ENCODE data around the gene TOMM34. TPM values are rescaled to one million over a fixed set of nuclear protein-coding genes. Genes with fewer than 3 reads are reported as not detected.

The TOMM34 gene
- total RNA-seq, 1 experiment from 2014 or later, result 30.6 TPM

DNA sequence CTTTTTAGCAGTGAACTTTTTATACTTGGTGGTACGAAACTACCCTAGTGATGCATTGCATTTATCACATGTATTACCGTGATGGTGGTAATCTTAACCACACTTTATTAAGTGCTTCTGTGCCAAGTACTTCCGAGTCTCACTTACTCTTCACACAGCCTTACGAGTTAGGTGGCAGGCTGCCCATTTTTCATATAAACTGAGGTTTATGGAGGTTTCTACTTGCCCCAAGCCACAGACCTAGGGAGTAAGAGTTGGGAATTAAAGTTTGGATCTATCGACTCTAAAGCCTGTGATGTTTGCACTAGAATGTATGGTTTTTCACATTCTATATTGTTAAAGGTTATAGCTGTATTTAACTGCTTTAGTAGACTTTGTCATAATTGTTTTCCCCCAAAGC, 55.8 kb downstream of the TOMM34 start:
- Histone ChIP-seq H3K36me3 (ENCODE audit: control insufficient read depth, insufficient read depth, low read length) (peaks cover 38% of the 10 kb centered on the region), H3K9me3 (ENCODE audit: control insufficient read depth, insufficient read depth, low read depth, low read length) (no peaks in the 10 kb centered on the region), H3K27ac (ENCODE audit: low read length) (no peak overlapping the region), H3K27me3 (ENCODE audit: control insufficient read depth, insufficient read depth, low read length) (no peaks in the 10 kb centered on the region), H3K4me3 (ENCODE audit: low read depth in 2 of 2, low read length in 2 of 2) (no peak overlapping the region), H3K4me1 (ENCODE audit: control insufficient read depth, insufficient read depth, low read length) (peaks cover 3% of the 10 kb centered on the region; the same call in 1 of the 2 replicates)
- CTCF ChIA-PET, result no interaction called here
- BruUV-seq (replicated peaks), result no TSS peak
- ATAC-seq, result no peak
- in situ Hi-C loops (cut with HindIII; ENCODE audit: low pct_unique_long_range_greater_than_20kb, low sequenced_read_pairs), result no loop called here
- no peak for DNase-seq (ENCODE audit: low read depth, low spot score)
- POLR2A ChIA-PET, result no interaction called here
- intact Hi-C loops (cut with micrococcal nuclease; ENCODE audit: unreplicated experiment), result no loop called here
- TF ChIP-seq, protein P1, sequence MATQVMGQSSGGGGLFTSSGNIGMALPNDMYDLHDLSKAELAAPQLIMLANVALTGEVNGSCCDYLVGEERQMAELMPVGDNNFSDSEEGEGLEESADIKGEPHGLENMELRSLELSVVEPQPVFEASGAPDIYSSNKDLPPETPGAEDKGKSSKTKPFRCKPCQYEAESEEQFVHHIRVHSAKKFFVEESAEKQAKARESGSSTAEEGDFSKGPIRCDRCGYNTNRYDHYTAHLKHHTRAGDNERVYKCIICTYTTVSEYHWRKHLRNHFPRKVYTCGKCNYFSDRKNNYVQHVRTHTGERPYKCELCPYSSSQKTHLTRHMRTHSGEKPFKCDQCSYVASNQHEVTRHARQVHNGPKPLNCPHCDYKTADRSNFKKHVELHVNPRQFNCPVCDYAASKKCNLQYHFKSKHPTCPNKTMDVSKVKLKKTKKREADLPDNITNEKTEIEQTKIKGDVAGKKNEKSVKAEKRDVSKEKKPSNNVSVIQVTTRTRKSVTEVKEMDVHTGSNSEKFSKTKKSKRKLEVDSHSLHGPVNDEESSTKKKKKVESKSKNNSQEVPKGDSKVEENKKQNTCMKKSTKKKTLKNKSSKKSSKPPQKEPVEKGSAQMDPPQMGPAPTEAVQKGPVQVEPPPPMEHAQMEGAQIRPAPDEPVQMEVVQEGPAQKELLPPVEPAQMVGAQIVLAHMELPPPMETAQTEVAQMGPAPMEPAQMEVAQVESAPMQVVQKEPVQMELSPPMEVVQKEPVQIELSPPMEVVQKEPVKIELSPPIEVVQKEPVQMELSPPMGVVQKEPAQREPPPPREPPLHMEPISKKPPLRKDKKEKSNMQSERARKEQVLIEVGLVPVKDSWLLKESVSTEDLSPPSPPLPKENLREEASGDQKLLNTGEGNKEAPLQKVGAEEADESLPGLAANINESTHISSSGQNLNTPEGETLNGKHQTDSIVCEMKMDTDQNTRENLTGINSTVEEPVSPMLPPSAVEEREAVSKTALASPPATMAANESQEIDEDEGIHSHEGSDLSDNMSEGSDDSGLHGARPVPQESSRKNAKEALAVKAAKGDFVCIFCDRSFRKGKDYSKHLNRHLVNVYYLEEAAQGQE (IDR thresholded peaks at IDR 0.05; ENCODE audit: insufficient read depth in 1 of 2, low read depth in 2 of 2, low read length in 1 of 2), result no peak
- no peak for TF ChIP-seq TCF7L2 (IDR thresholded peaks at IDR 0.05; ENCODE audit: low read depth, low read length)
- TF ChIP-seq CTCF (IDR thresholded peaks at IDR 0.05), result no peak
- TF ChIP-seq POLR2AphosphoS5 (IDR thresholded peaks at IDR 0.05; ENCODE audit: low read depth, low read length), result no peak
- no peak for TF ChIP-seq SIN3A (IDR thresholded peaks at IDR 0.05; ENCODE audit: borderline replicate concordance, insufficient read depth, low read depth, low read length)

DNA sequence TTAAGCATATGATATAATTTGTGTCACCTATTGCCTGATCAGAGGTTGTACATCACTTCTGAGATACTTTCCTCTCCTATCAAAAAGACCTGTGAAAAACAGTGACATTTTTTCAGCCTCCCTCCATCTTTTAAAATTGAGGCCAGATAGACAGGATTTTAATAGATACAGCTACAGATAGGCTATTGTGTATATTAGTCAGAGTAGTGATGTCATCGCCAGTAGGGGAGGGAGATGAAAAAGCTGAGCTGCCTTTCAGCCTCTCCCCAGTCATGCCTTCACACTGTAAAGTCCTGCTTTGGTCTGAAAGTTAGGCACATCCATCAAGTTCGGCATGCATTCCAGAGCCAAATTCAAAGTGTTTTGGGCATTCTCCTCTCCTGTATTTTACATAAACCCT, 58.2 kb downstream of the TOMM34 start:
- BruUV-seq (replicated peaks), result no TSS peak
- TF ChIP-seq, protein P1 (IDR thresholded peaks at IDR 0.05; ENCODE audit: insufficient read depth in 1 of 2, low read depth in 2 of 2, low read length in 1 of 2), result no peak
- TF ChIP-seq POLR2AphosphoS5 (IDR thresholded peaks at IDR 0.05; ENCODE audit: low read depth, low read length) (no peak), CTCF (IDR thresholded peaks at IDR 0.05) (no peak), SIN3A (IDR thresholded peaks at IDR 0.05; ENCODE audit: borderline replicate concordance, insufficient read depth, low read depth, low read length) (no peak), TCF7L2 (IDR thresholded peaks at IDR 0.05; ENCODE audit: low read depth, low read length) (no peak)
- Histone ChIP-seq H3K27ac (ENCODE audit: low read length) (no peak overlapping the region), H3K4me1 (ENCODE audit: control insufficient read depth, insufficient read depth, low read length) (no peaks in the 10 kb centered on the region; the same call in 1 of the 2 replicates), H3K4me3 (ENCODE audit: low read depth in 2 of 2, low read length in 2 of 2) (no peak overlapping the region), H3K36me3 (ENCODE audit: control insufficient read depth, insufficient read depth, low read length) (peaks cover 38% of the 10 kb centered on the region), H3K27me3 (ENCODE audit: control insufficient read depth, insufficient read depth, low read length) (no peaks in the 10 kb centered on the region), H3K9me3 (ENCODE audit: control insufficient read depth, insufficient read depth, low read depth, low read length) (no peaks in the 10 kb centered on the region)
- ChIA-PET POLR2A (no interaction called here), CTCF (no interaction called here)
- peak; percentile 62; the same call in 1 of the 2 replicates for ATAC-seq
- intact Hi-C loops (cut with micrococcal nuclease; ENCODE audit: unreplicated experiment), result no loop called here
- no peak for DNase-seq (ENCODE audit: low read depth, low spot score)
- in situ Hi-C loops (cut with HindIII; ENCODE audit: low pct_unique_long_range_greater_than_20kb, low sequenced_read_pairs), result no loop called here

Measured in Panc1 (cell line).